CD4-positive, alpha-beta memory T cell (primary cell): Measurements from ENCODE around the gene ATP2C2. TPM values are rescaled to one million over a fixed set of nuclear protein-coding genes. Genes with fewer than 3 reads are reported as not detected.

Experiments
- CTCF ChIA-PET: fragments of 350-600 bp; sonication (Branson Sonifier 250); formaldehyde crosslinking; loops from one replicate; lab custom pipeline; 2021; ENCODE audit warnings: inconsistent platforms; ENCODE audit not compliant: partially characterized antibody; lab: Charles Lee
- POLR2A ChIA-PET: fragments of 350-600 bp; sonication (Branson Sonifier 250); formaldehyde crosslinking; loops from one replicate; lab custom pipeline; 2021; ENCODE audit not compliant: partially characterized antibody; lab: Charles Lee
- DNase-seq, 5 donors: peaks; one replicate each; pipeline versions ENCODE4 v3.0.0 to v3.0.0-alpha.2; 2020 to 2022; ENCODE audit warnings: mixed read lengths in 1 of 5
- H3K27ac ChIP-seq: one replicate; pipeline ENCODE4 v1.7.0; 2013; ENCODE audit warnings: low read depth, low read length
- H3K27me3 ChIP-seq: 2 replicates; pipeline ENCODE4 v1.7.0; 2013; ENCODE audit warnings: mild to moderate bottlenecking, low read length, moderate library complexity; ENCODE audit not compliant: insufficient read depth
- H3K36me3 ChIP-seq: 2 replicates; pipeline ENCODE4 v1.7.0; 2013; ENCODE audit warnings: mild to moderate bottlenecking, low read length, moderate library complexity; ENCODE audit not compliant: insufficient read depth
- H3K4me1 ChIP-seq: 2 replicates; pipeline ENCODE4 v1.7.0; 2013; ENCODE audit warnings: mild to moderate bottlenecking, low read length, moderate library complexity; ENCODE audit not compliant: insufficient read depth
- H3K4me3 ChIP-seq, 2 donors: one replicate each; pipeline ENCODE4 v1.7.0; 2013; ENCODE audit warnings: low read length in 2 of 2, mild to moderate bottlenecking in 1 of 2
- H3K9me3 ChIP-seq, 2 donors: one replicate each; pipeline ENCODE4 v1.7.0; 2013; ENCODE audit warnings: low read length in 2 of 2, control low read depth in 1 of 2; ENCODE audit not compliant: control insufficient read depth in 1 of 2
- H3K27ac Mint-ChIP-seq, 7 donors: one replicate each; pipeline ENCODE4 v1.8.0; 2020 to 2021; ENCODE audit warnings: mixed read lengths in 7 of 7, mild to moderate bottlenecking in 6 of 7, inconsistent platforms in 3 of 7, moderate library complexity in 3 of 7
- H3K27me3 Mint-ChIP-seq, 2 donors: one replicate each; pipeline ENCODE4 v1.8.0; 2020 to 2021; ENCODE audit warnings: mixed read lengths in 2 of 2
- H3K36me3 Mint-ChIP-seq, 2 donors: one replicate each; pipeline ENCODE4 v1.8.0; 2020 to 2021; ENCODE audit warnings: mixed read lengths in 2 of 2, inconsistent platforms in 1 of 2, mild to moderate bottlenecking in 1 of 2
- H3K4me1 Mint-ChIP-seq, 4 donors: one replicate each; pipeline ENCODE4 v1.8.0; 2020 to 2021; ENCODE audit warnings: mixed read lengths in 4 of 4, mild to moderate bottlenecking in 1 of 4
- H3K4me3 Mint-ChIP-seq, 8 donors: one replicate each; pipeline ENCODE4 v1.8.0; 2020 to 2021; ENCODE audit warnings: mixed read lengths in 8 of 8, mild to moderate bottlenecking in 7 of 8, moderate library complexity in 6 of 8, inconsistent platforms in 3 of 8
- H3K9me3 Mint-ChIP-seq, 8 donors: one replicate each; pipeline ENCODE4 v1.8.0; 2020 to 2021; ENCODE audit warnings: mixed read lengths in 8 of 8, mild to moderate bottlenecking in 5 of 8, inconsistent platforms in 3 of 8, moderate library complexity in 1 of 8
- intact Hi-C: fragments of 100-400 bp; cut with micrococcal nuclease; formaldehyde crosslinking; loops from one replicate; pipeline ENCODE4 v1.15.1; 2023
- polyA plus RNA-seq, 2 donors: library from polyadenylated mRNA; unstranded; fragments of 300-500 nt; fragmentation: Illumina TruSeq; gene quantifications; one replicate each; pipeline ENCODE4 v1.2.3, GENCODE V29; 2021
- total RNA-seq, 2 experiments: library from RNA; stranded (reverse); gene quantifications; one replicate each; pipeline ENCODE4 v1.2.3, GENCODE V29; 2021

The ATP2C2 gene
- total and polyA plus RNA-seq, 4 experiments from 2014 or later: not detected

GRCh38 chr16:84500531-84500930 is 132.2 kb downstream of the ATP2C2 start:
- H3K36me3 ChIP-seq: peaks cover 22% of the 10 kb centered on the region
- H3K9me3 ChIP-seq: no peaks in the 10 kb centered on the region
- no peak overlapping the region for H3K27ac Mint-ChIP-seq
- peaks cover 19 to 36% of the 10 kb centered on the region in 2 donors for H3K36me3 Mint-ChIP-seq
- no peak overlapping the region for H3K4me3 Mint-ChIP-seq
- H3K27me3 ChIP-seq: no peaks in the 10 kb centered on the region
- H3K4me1 ChIP-seq: peaks cover 16% of the 10 kb centered on the region
- no peaks in the 10 kb centered on the region for H3K27me3 Mint-ChIP-seq
- ChIA-PET CTCF (no interaction called here), POLR2A (no interaction called here)
- H3K4me3 ChIP-seq: no peak overlapping the region
- H3K27ac ChIP-seq: no peak overlapping the region
- no peaks in the 10 kb centered on the region for H3K9me3 Mint-ChIP-seq
- intact Hi-C loops: loop anchor here (5.0 kb wide), 2 partner anchors 413 to 527 kb away; partner anchors contain the start of gene KIAA0513
- H3K4me1 Mint-ChIP-seq: peaks cover 10 to 20% (median 15%) of the 10 kb centered on the region in 4 donors
- no peak for DNase-seq

DNA sequence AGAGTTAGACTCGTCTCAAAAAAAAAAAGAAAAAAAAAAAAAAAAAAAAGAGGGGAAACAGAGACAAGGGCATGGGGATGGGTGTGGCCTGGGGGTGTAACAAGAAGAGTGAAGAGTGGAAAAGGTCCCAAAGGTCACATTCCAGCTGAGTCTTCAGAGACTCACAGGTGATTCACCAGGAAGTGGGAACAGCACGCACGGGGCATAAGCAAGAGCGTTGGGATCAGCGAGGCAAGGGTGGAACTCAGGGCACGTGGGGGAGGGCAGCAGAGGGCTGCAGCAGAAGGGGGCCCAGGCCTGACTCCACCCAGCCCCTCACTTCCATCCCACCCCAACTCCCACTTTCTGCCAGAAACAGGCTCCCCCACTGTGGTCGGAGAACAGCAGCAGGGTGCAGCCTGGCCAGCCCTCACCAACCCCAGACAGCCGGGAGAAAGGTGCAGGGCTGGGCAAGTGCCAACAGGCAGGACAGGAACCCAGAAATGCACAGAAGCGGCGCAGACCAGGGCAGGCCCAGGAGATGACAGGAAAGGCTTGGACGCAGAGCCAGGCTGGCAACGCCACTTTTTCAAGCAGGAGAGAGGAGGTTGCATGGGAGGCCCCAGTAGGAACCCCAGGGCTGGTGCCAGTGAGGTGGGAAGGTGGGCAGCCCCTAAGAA is 132.9 kb downstream of the ATP2C2 start:
- ChIA-PET CTCF (interaction anchor here (0.7 kb wide), 1 partner anchor 1299 kb away, joined by 4 read pairs; no protein-coding TSS in a partner anchor), POLR2A (no interaction called here)
- Histone ChIP-seq H3K36me3 (peaks cover 15% of the 10 kb centered on the region), H3K9me3 (no peaks in the 10 kb centered on the region), H3K4me3 (no peak overlapping the region), H3K27ac (no peak overlapping the region), H3K27me3 (no peaks in the 10 kb centered on the region), H3K4me1 (peaks cover 23% of the 10 kb centered on the region)
- Mint-ChIP-seq H3K4me1 (peaks cover 15 to 27% (median 21%) of the 10 kb centered on the region in 4 donors), H3K27ac (no peak overlapping the region), H3K9me3 (no peaks in the 10 kb centered on the region), H3K4me3 (peak overlapping the region in 2 of 8 donors; percentile 39 to 63), H3K27me3 (no peaks in the 10 kb centered on the region), H3K36me3 (peaks cover 13 to 29% of the 10 kb centered on the region in 2 donors)
- intact Hi-C loops: loop anchor here (5.0 kb wide), 2 partner anchors 414 to 526 kb away; partner anchors contain the start of gene KIAA0513
- DNase-seq: no peak

DNA sequence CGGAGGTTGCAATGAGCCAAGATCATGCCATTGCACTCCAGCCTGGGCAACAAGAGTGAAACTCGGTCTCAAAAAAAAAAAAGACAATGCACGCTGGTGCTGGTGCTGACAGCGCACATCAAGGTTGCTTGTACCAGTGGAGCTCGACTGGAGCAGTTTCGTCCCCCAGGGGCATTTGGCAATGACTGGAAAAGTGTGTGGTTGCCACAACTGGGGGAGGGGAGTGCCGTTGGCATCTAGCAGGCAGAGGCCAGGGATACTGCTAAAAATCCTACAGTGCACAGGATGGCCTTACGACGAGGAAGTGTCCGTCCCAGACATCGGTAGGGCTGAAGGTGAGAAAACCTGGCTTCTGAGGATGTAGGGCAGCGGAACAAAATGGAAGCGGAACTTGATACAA is 133.7 kb downstream of the ATP2C2 start:
- DNase-seq: no peak
- intact Hi-C loops: loop anchor here (5.0 kb wide), 2 partner anchors 415 to 525 kb away; partner anchors contain the start of gene KIAA0513
- H3K9me3 ChIP-seq: no peaks in the 10 kb centered on the region
- peaks cover 8% of the 10 kb centered on the region for H3K36me3 ChIP-seq
- ChIA-PET CTCF (interaction anchor here (0.6 to 14.7 kb wide), 3 partner anchors 89 to 224 kb away, joined by 3 to 358 read pairs (median 4); partner anchors contain the start of gene COTL1), POLR2A (no interaction called here)
- no peaks in the 10 kb centered on the region for H3K27me3 Mint-ChIP-seq
- peak overlapping the region in 1 of 8 donors; percentile 42 for H3K4me3 Mint-ChIP-seq
- no peaks in the 10 kb centered on the region for H3K9me3 Mint-ChIP-seq
- peaks cover 19 to 34% (median 27%) of the 10 kb centered on the region in 4 donors for H3K4me1 Mint-ChIP-seq
- H3K27ac ChIP-seq: no peak overlapping the region
- no peak overlapping the region for H3K4me3 ChIP-seq
- H3K27me3 ChIP-seq: no peaks in the 10 kb centered on the region
- H3K27ac Mint-ChIP-seq: peak overlapping the region in 2 of 7 donors; percentile 36 to 42
- peaks cover 7 to 23% of the 10 kb centered on the region in 2 donors for H3K36me3 Mint-ChIP-seq
- peaks cover 32% of the 10 kb centered on the region for H3K4me1 ChIP-seq

DNA sequence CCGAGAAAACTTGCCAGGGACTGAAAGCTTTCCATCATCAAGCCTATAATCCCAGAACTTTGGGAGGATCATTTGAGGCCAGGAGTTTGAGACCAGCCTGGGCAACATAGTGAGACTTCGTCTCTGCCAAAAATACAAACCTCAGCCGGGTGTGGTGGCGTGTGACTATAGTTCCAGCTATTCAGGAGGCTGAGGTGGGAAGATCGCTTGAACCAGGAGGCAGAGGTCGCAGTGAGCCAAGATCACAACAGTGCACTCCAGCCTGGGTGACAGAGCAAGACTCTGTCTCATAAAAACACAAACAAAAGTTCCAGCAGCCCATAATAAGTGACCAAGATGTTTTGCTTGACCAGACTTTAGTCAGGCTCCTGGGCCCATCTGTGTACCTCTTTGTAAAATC is 134.2 kb downstream of the ATP2C2 start:
- intact Hi-C loops: loop anchor here (5.0 kb wide), 2 partner anchors 415 to 525 kb away; partner anchors contain the start of gene KIAA0513

GRCh38 chr16:84503751-84504395 is 135.5 kb downstream of the ATP2C2 start:
- H3K9me3 Mint-ChIP-seq: no peaks in the 10 kb centered on the region
- ChIA-PET CTCF (interaction anchor here (0.7 to 14.7 kb wide), 7 partner anchors 8 to 235 kb away, joined by 3 to 358 read pairs (median 35); partner anchors contain the start of gene COTL1), POLR2A (interaction anchor here (1.2 to 5.6 kb wide), 7 partner anchors 12 to 255 kb away, joined by 3 to 56 read pairs (median 5); partner anchors contain the start of gene COTL1)
- H3K36me3 ChIP-seq: no peaks in the 10 kb centered on the region
- H3K27me3 ChIP-seq: no peaks in the 10 kb centered on the region
- DNase-seq: peak in 1 of 5 donors; percentile 64
- intact Hi-C loops: loop anchor here (1.0 to 5.0 kb wide), 3 partner anchors 196 to 523 kb away; partner anchors contain the start of gene KIAA0513
- H3K27ac ChIP-seq: peak overlapping the region; percentile 74
- H3K27ac Mint-ChIP-seq: peak overlapping the region; percentile 36 to 88 (median 67)
- H3K4me3 ChIP-seq: peak overlapping the region; percentile 84 to 85
- H3K36me3 Mint-ChIP-seq: peaks cover 0 to 9% of the 10 kb centered on the region in 2 donors
- H3K4me1 ChIP-seq: peaks cover 50% of the 10 kb centered on the region
- no peaks in the 10 kb centered on the region for H3K9me3 ChIP-seq
- H3K4me3 Mint-ChIP-seq: peak overlapping the region; percentile 61 to 94 (median 87)
- no peaks in the 10 kb centered on the region for H3K27me3 Mint-ChIP-seq
- peaks cover 31 to 52% (median 42%) of the 10 kb centered on the region in 4 donors for H3K4me1 Mint-ChIP-seq

More for the DNA sequence above, 134.2 kb downstream of the ATP2C2 start:
- Mint-ChIP-seq H3K27me3 (no peaks in the 10 kb centered on the region), H3K36me3 (peaks cover 2 to 18% of the 10 kb centered on the region in 2 donors), H3K9me3 (no peaks in the 10 kb centered on the region), H3K4me1 (peaks cover 24 to 39% (median 32%) of the 10 kb centered on the region in 4 donors), H3K4me3 (peak overlapping the region in 3 of 8 donors; percentile 35 to 46 (median 42)), H3K27ac (peak overlapping the region in 3 of 7 donors; percentile 62 to 86 (median 71))
- no peaks in the 10 kb centered on the region for H3K27me3 ChIP-seq
- peaks cover 37% of the 10 kb centered on the region for H3K4me1 ChIP-seq
- no peaks in the 10 kb centered on the region for H3K9me3 ChIP-seq
- H3K4me3 ChIP-seq: no peak overlapping the region
- no peak for DNase-seq
- peaks cover 3% of the 10 kb centered on the region for H3K36me3 ChIP-seq
- ChIA-PET CTCF (interaction anchor here (0.6 to 14.7 kb wide), 6 partner anchors 12 to 236 kb away, joined by 3 to 358 read pairs (median 6); partner anchors contain the start of gene COTL1), POLR2A (no interaction called here)
- H3K27ac ChIP-seq: no peak overlapping the region

- Mint-ChIP-seq H3K4me3 (peak within 1 kb of the TSS; percentile 87 to 94 (median 91)), H3K9me3 (no peaks in the 10 kb centered on the region), H3K4me1 (peaks cover 33 to 56% (median 44%) of the 10 kb centered on the region in 4 donors), H3K27ac (peak within 1 kb of the TSS; percentile 80 to 92 (median 88)), H3K36me3 (peaks cover 0 to 8% of the 10 kb centered on the region in 2 donors), H3K27me3 (no peaks in the 10 kb centered on the region)
- peak; percentile 95 to 98 (median 96) for DNase-seq
- Histone ChIP-seq H3K9me3 (no peaks in the 10 kb centered on the region), H3K27ac (peak within 1 kb of the TSS; percentile 74), H3K4me1 (peaks cover 55% of the 10 kb centered on the region), H3K36me3 (no peaks in the 10 kb centered on the region), H3K4me3 (peak within 1 kb of the TSS; percentile 84 to 85), H3K27me3 (no peaks in the 10 kb centered on the region)
- POLR2A ChIA-PET: interaction anchor here (0.7 to 5.6 kb wide), 17 partner anchors 8 to 388 kb away, joined by 3 to 56 read pairs (median 4); partner anchors contain the start of genes COTL1, KLHL36 and MBTPS1
- intact Hi-C loops: loop anchor here (1.0 to 5.0 kb wide), 3 partner anchors 196 to 523 kb away; partner anchors contain the start of gene KIAA0513
- CTCF ChIA-PET: interaction anchor here (0.7 to 14.7 kb wide), 15 partner anchors 9 to 235 kb away, joined by 3 to 358 read pairs (median 12); partner anchors contain the start of gene COTL1
These were observed 136.3 kb downstream of the ATP2C2 start, which contains the start of gene MEAK7 for GRCh38 chr16:84504420-84505248. TSS of gene MEAK7 (minus strand) at chr16:84504659. CDS start at chr16:84498086, 6,573 bp downstream.
